A549 (cell line): ENCODE measurements around the gene OXLD1. TPM values are rescaled to one million over a fixed set of nuclear protein-coding genes. Genes with fewer than 3 reads are reported as not detected.
A peak's percentile ranks its signal among the peaks of the same experiment; 100 is the strongest.

Source experiments
- ATAC-seq, 2 experiments: fragments of 200-7000 bp in 1 of 2; fragments of >200 bp in 1 of 2; cut with Nextera tagmentation in 1 of 2; cut with Tn5 transposase in 1 of 2; 3 replicates each; pipeline versions ENCODE4 v1.8.0 to v1.9.1; 2018 to 2020; ENCODE audit warnings: mild to moderate bottlenecking in 1 of 2, moderate library complexity in 1 of 2
- CTCF ChIA-PET: fragments of 300-600 bp; sonication (Branson Sonifier 250); formaldehyde crosslinking; extraction: SDS; loops from one replicate; lab custom pipeline; 2021; ENCODE audit warnings: antibody characterized with exemption, inconsistent platforms; lab: Yijun Ruan, JAX
- POLR2A ChIA-PET: fragments of 350-600 bp; formaldehyde crosslinking; extraction: SDS; loops from one replicate; lab custom pipeline; 2021; ENCODE audit warnings: antibody characterized with exemption, inconsistent platforms; lab: Yijun Ruan, JAX
- DNase-seq, 2 experiments: peaks; one replicate each; pipeline versions ENCODE4 v3.0.0 to v3.0.0-alpha.2; 2011 to 2016; ENCODE audit warnings: low read depth in 1 of 2, low spot score in 1 of 2
- FAIRE-seq: peaks from 2 replicates; lab custom pipeline; 2011; peaks lifted over from hg19 to GRCh38; lab: Jason Lieb, UNC
- H3K27ac ChIP-seq, 2 experiments: fragments of >200 bp; sonication (Bioruptor Twin); formaldehyde crosslinking; 3 replicates each; pipeline ENCODE4 v1.5.1; 2016 to 2017
- H3K4me1 ChIP-seq: fragments of >200 bp; sonication (Bioruptor Twin); formaldehyde crosslinking; 3 replicates; pipeline ENCODE4 v1.6.1; 2016
- H3K4me2 ChIP-seq: fragments of >200 bp; sonication (Bioruptor Twin); formaldehyde crosslinking; 3 replicates; pipeline ENCODE4 v1.6.1; 2016
- H3K4me3 ChIP-seq: fragments of >200 bp; sonication (Bioruptor Twin); formaldehyde crosslinking; 3 replicates; pipeline ENCODE4 v1.5.1; 2016
- H3K9me3 ChIP-seq: fragments of >200 bp; sonication (Bioruptor Twin); formaldehyde crosslinking; 3 replicates; pipeline ENCODE4 v1.6.1; 2016
- ATOH8 ChIP-seq: fragments of 250-450 bp; sonication (Bioruptor Pico); IDR thresholded peaks from 2 replicates; pipeline ENCODE4 v1.5.0; 2020; ENCODE audit warnings: low read depth, mild to moderate bottlenecking, moderate library complexity
- BCL3 ChIP-seq: fragments of >200 bp; sonication (Bioruptor Twin); formaldehyde crosslinking; IDR thresholded peaks from 3 replicates; pipeline ENCODE4 v1.6.1; 2016
- CBX2 ChIP-seq: fragments of 200-600 bp; sonication (generic); IDR thresholded peaks from 2 replicates; pipeline ENCODE4 v1.6.1; 2016; ENCODE audit warnings: low read depth, mild to moderate bottlenecking, borderline replicate concordance
- CEBPB ChIP-seq, 2 experiments: fragments of >200 bp in 1 of 2; sonication (Bioruptor Twin) in 1 of 2; formaldehyde crosslinking in 1 of 2; IDR thresholded peaks; 2 replicates each; pipeline ENCODE4 v1.6.1; 2012 to 2016
- CHD2 ChIP-seq: fragments of 150-350 bp; IDR thresholded peaks from 2 replicates; pipeline ENCODE4 v1.6.1; 2014; ENCODE audit warnings: low read length; ENCODE audit not compliant: partially characterized antibody
- E2F6 ChIP-seq: IDR thresholded peaks from 2 replicates; pipeline ENCODE4 v1.6.1; 2012; ENCODE audit warnings: low read depth, borderline replicate concordance
- ESRRA ChIP-seq: fragments of 150-350 bp; IDR thresholded peaks from 2 replicates; pipeline ENCODE4 v1.6.1; 2014; ENCODE audit warnings: mild to moderate bottlenecking, low read length, borderline replicate concordance
- FOSL2 ChIP-seq, 2 experiments: fragments of 450-650 bp in 1 of 2; fragments of >200 bp in 1 of 2; sonication (Bioruptor Twin) in 1 of 2; formaldehyde crosslinking; IDR thresholded peaks; 2 replicates each; pipeline versions ENCODE4 v1.5.0 to v1.6.1; 2016 to 2020; ENCODE audit warnings: mild to moderate bottlenecking in 1 of 2, moderate library complexity in 1 of 2
- GATA3 ChIP-seq: IDR thresholded peaks from 2 replicates; pipeline ENCODE4 v1.6.1; 2012; ENCODE audit warnings: borderline replicate concordance
- HOXB5 ChIP-seq: fragments of 250-450 bp; sonication (Bioruptor Pico); IDR thresholded peaks from 2 replicates; pipeline ENCODE4 v1.5.0; 2020; ENCODE audit warnings: mild to moderate bottlenecking, moderate library complexity
- JUNB ChIP-seq: fragments of >200 bp; sonication (Bioruptor Twin); formaldehyde crosslinking; IDR thresholded peaks from 2 replicates; pipeline ENCODE4 v1.6.1; 2016
- KDM5A ChIP-seq: fragments of 200-600 bp; sonication (generic); IDR thresholded peaks from 2 replicates; pipeline ENCODE4 v1.6.1; 2016; ENCODE audit warnings: antibody characterized with exemption, mild to moderate bottlenecking
- MAFK ChIP-seq: fragments of 450-650 bp; IDR thresholded peaks from 2 replicates; pipeline ENCODE4 v1.6.1; 2014; ENCODE audit not compliant: partially characterized antibody
- MAX ChIP-seq: IDR thresholded peaks from 2 replicates; pipeline ENCODE4 v1.6.1; 2012
- MAZ ChIP-seq: fragments of 150-350 bp; IDR thresholded peaks from 2 replicates; pipeline ENCODE4 v1.6.1; 2014; ENCODE audit warnings: antibody characterized with exemption, low read depth, low read length, borderline replicate concordance
- MYC ChIP-seq: IDR thresholded peaks from 2 replicates; pipeline ENCODE4 v1.6.1; 2012; ENCODE audit warnings: mild to moderate bottlenecking, inconsistent platforms, low read length, improper control_type of control experiment, borderline replicate concordance
- NFE2L2 ChIP-seq: fragments of 150-350 bp; conservative IDR thresholded peaks from 2 replicates; pipeline ENCODE4 v1.6.1; 2014; ENCODE audit warnings: low read length
- PBX3 ChIP-seq: IDR thresholded peaks from 2 replicates; pipeline ENCODE4 v1.6.1; 2012
- RAD21 ChIP-seq, 2 experiments: fragments of >200 bp in 1 of 2; sonication (Bioruptor Twin) in 1 of 2; formaldehyde crosslinking in 1 of 2; IDR thresholded peaks in 1 of 2; conservative IDR thresholded peaks in 1 of 2; 2 replicates in 1 of 2; 3 replicates in 1 of 2; pipeline ENCODE4 v1.6.1; 2012 to 2018; ENCODE audit warnings: inconsistent platforms in 1 of 2
- RFX5 ChIP-seq: fragments of 450-650 bp; IDR thresholded peaks from 2 replicates; pipeline ENCODE4 v1.7.1; 2014; ENCODE audit warnings: antibody characterized with exemption, mild to moderate bottlenecking, moderate library complexity
- RNF2 ChIP-seq: fragments of 200-600 bp; sonication (generic); IDR thresholded peaks from 2 replicates; pipeline ENCODE4 v1.6.1; 2016; ENCODE audit warnings: low read depth, mild to moderate bottlenecking, antibody characterized with exemption, moderate library complexity, borderline replicate concordance
- SMC3 ChIP-seq: fragments of >200 bp; sonication (Bioruptor Twin); formaldehyde crosslinking; IDR thresholded peaks from 3 replicates; pipeline ENCODE4 v1.6.1; 2018; ENCODE audit warnings: inconsistent platforms
- TFCP2L1 ChIP-seq: fragments of 250-450 bp; sonication (Bioruptor Pico); IDR thresholded peaks from 2 replicates; pipeline ENCODE4 v1.5.0; 2021; ENCODE audit warnings: mild to moderate bottlenecking
- TP53 ChIP-seq: fragments of 250-450 bp; sonication (Bioruptor Pico); IDR thresholded peaks from 2 replicates; pipeline ENCODE4 v1.5.0; 2021; ENCODE audit warnings: mild to moderate bottlenecking, moderate library complexity
- ZC3H11A ChIP-seq: fragments of 450-650 bp; IDR thresholded peaks from 2 replicates; pipeline ENCODE4 v1.6.1; 2014; ENCODE audit warnings: antibody characterized with exemption, mild to moderate bottlenecking
- WGBS: methylation state at CpG from one replicate; pipeline ENCODE4 v1.1.6; 2017; ENCODE audit errors: missing lambda C conversion rate; 5-methylcytosine and 5-hydroxymethylcytosine counted together
- polyA plus RNA-seq, 4 experiments: library from polyadenylated mRNA; depleted of rRNA in 3 of 4; stranded (reverse); fragments of >200 nt; fragmentation: RNase III in 1 of 4; extraction: RNeasy Plus Mini Kit Qiagen cat#74134 plus additional on column Dnase treatment in 1 of 4; gene quantifications; 2 replicates in 3 of 4; 3 replicates in 1 of 4; pipeline ENCODE4 v1.2.3, GENCODE V29; 2011 to 2017
- TF ChIP-seq, protein P1 (sequence below): fragments of >200 bp; sonication (Bioruptor Twin); formaldehyde crosslinking; IDR thresholded peaks from 2 replicates; pipeline ENCODE4 v1.6.1; 2016

Gene OXLD1
- polyA plus RNA-seq, 2 of the 4 experiments (the other 2 are of a cell fraction) = 38.7 to 47.1 TPM

DNA sequence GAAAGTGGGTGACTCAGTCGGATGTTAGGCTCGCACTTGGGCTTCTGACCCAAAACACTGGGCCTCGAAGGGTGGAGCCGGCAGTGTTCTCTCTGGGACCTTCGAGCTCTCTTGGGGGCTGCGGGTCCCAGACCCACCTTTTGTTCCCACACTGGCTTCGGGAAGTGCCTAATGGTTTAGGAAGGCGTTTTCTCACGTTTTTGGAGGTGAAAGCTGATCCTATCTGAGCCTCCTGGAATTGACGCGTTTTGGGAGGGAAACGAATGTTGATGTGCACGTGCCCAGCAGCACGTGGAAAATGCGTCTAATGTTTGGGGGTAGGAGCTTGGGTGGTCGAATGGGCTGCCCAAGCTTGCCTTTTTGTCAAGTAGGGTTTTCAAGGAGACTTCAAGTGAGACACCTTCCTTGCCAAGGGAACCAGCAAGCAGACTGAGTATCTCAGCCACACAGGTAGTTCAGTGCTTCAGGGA is 18.1 kb upstream of the OXLD1 start (continued):
- no peak for TF ChIP-seq KDM5A
- TF ChIP-seq NFE2L2 = no peak
- no peak for TF ChIP-seq JUNB
- no peak for TF ChIP-seq ZC3H11A
- no peak for TF ChIP-seq PBX3
- TF ChIP-seq MAX = peak; percentile 96
- no peak for TF ChIP-seq FOSL2 (IDR thresholded peaks at IDR 0.05)
- no peak for TF ChIP-seq FOSL2 (CRISPR knock-in tag; IDR thresholded peaks at IDR 0.05)
- 0 out of 2 replicates have a peak, but pooled peaks have one; percentile 27 for TF ChIP-seq MAZ
- no peak for TF ChIP-seq CEBPB (IDR thresholded peaks at IDR 0.05)
- TF ChIP-seq CHD2 = no peak
- TF ChIP-seq HOXB5 (CRISPR knock-in tag) = peak; percentile 78; the same call in 1 of the 2 replicates
- TF ChIP-seq RFX5 = no peak
- no peak for TF ChIP-seq TFCP2L1 (CRISPR knock-in tag)
- TF ChIP-seq ESRRA = peak; percentile 50; the same call in 1 of the 2 replicates
- TF ChIP-seq TP53 (CRISPR knock-in tag) = no peak
- TF ChIP-seq ATOH8 (CRISPR knock-in tag) = peak; percentile 90

- no peaks in the 10 kb centered on the region for H3K9me3 ChIP-seq
- H3K4me1 ChIP-seq = peaks cover 25% of the 10 kb centered on the region
- FAIRE-seq (peak; percentile 98), ATAC-seq (peak; percentile 90 to 96), DNase-seq (peak; percentile 100)
- peak within 1 kb of the TSS; percentile 96 for H3K4me2 ChIP-seq
- ChIA-PET POLR2A (interaction anchor here (0.8 to 3.8 kb wide), 15 partner anchors 8 to 339 kb away, joined by 3 to 42 read pairs (median 5); partner anchors contain the start of genes CCDC137, CENPX, MCRIP1 and MRPL12), CTCF (interaction anchor here (0.8 to 8.1 kb wide), 10 partner anchors 8 to 125 kb away, joined by 3 to 54 read pairs (median 7); partner anchors contain the start of gene MRPL12)
- H3K4me3 ChIP-seq = peak within 1 kb of the TSS; percentile 86
- under 1% methylated on average over 83 of the region's 112 CpGs for WGBS
- peak within 1 kb of the TSS; percentile 91 to 93 for H3K27ac ChIP-seq
- TF ChIP-seq CBX2 = no peak
- TF ChIP-seq PBX3 = peak; percentile 81
- TF ChIP-seq BCL3 = peak; percentile 63; the same call in 2 of the 3 replicates
- peak; percentile 2; the same call in 1 of the 2 replicates for TF ChIP-seq GATA3
- TF ChIP-seq TP53 (CRISPR knock-in tag) = 0 out of 2 replicates have a peak, but pooled peaks have one; percentile 62
- peak; percentile 87 for TF ChIP-seq MAX
- TF ChIP-seq, protein P1, sequence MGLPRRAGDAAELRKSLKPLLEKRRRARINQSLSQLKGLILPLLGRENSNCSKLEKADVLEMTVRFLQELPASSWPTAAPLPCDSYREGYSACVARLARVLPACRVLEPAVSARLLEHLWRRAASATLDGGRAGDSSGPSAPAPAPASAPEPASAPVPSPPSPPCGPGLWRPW = no peak
- TF ChIP-seq MAFK = peak; percentile 47
- TF ChIP-seq RNF2 = no peak
- TF ChIP-seq RAD21 (conservative IDR thresholded peaks at IDR 0.05 in 1 of 2, IDR thresholded peaks at IDR 0.05 in 1 of 2) = no peak
- TF ChIP-seq FOSL2 (IDR thresholded peaks at IDR 0.05) = no peak
- TF ChIP-seq FOSL2 (CRISPR knock-in tag; IDR thresholded peaks at IDR 0.05) = peak; percentile 81
- TF ChIP-seq MYC = peak; percentile 75
- peak; percentile 68 for TF ChIP-seq CHD2
- TF ChIP-seq RFX5 = no peak
- TF ChIP-seq TFCP2L1 (CRISPR knock-in tag) = no peak
- TF ChIP-seq MAZ = peak; percentile 89; the same call in 1 of the 2 replicates
- no peak; the same call in 1 of the 2 replicates for TF ChIP-seq E2F6
- TF ChIP-seq SMC3 = no peak
Measured at GRCh38 chr17:81683584-81684441, 17.4 kb upstream of the OXLD1 start, which contains the start of the genes ARL16 and HGS. Gene ARL16 (minus strand): TSS chr17:81683797. CDS start chr17:81683753, 44 bp downstream. Gene HGS (plus strand): TSS chr17:81684011. CDS start chr17:81684067, 56 bp downstream.
